Measurements from ENCODE around the gene TMEM79. TPM values are rescaled to one million over a fixed set of nuclear protein-coding genes. Genes with fewer than 3 reads are reported as not detected.

The TMEM79 gene
- total RNA-seq, 2 donors from 2014 or later, result 0.56 to 5.0 TPM

GRCh38 chr1:156246781-156247459 is 37.2 kb upstream of the TMEM79 start:
- H3K36me3 ChIP-seq, result peaks cover 23% of the 10 kb centered on the region
- no peaks in the 10 kb centered on the region for H3K27me3 ChIP-seq (replicated peaks; ENCODE audit: insufficient read depth)
- no peak for TF ChIP-seq CTCF (IDR thresholded peaks at IDR 0.05)
- no peak overlapping the region for H3K27ac ChIP-seq
- no peak overlapping the region for H3K4me3 ChIP-seq
- H3K9me3 ChIP-seq, result no peaks in the 10 kb centered on the region
- peaks cover 0 to 28% of the 10 kb centered on the region in 2 donors for H3K4me1 ChIP-seq (ENCODE audit: control insufficient read depth in 1 of 2, low read depth in 2 of 2)
- DNase-seq (ENCODE audit: low spot score), result no peak
- ATAC-seq (ENCODE audit: insufficient number of reproducible peaks, low FRiP score, low read depth), result no peak

- Histone ChIP-seq H3K4me3 (no peak within 1 kb of the TSS), H3K4me1 (ENCODE audit: control insufficient read depth in 1 of 2, low read depth in 2 of 2) (peaks cover 0 to 28% of the 10 kb centered on the region in 2 donors), H3K9me3 (no peaks in the 10 kb centered on the region), H3K27ac (no peak within 1 kb of the TSS), H3K27me3 (replicated peaks; ENCODE audit: insufficient read depth) (no peaks in the 10 kb centered on the region), H3K36me3 (peaks cover 31% of the 10 kb centered on the region)
- no peak for DNase-seq (ENCODE audit: low spot score)
- TF ChIP-seq CTCF (IDR thresholded peaks at IDR 0.05), result no peak
- ATAC-seq (ENCODE audit: insufficient number of reproducible peaks, low FRiP score, low read depth), result no peak
These were observed 36.4 kb upstream of the TMEM79 start, which contains the start of gene PAQR6 for GRCh38 chr1:156247460-156248322. Gene PAQR6, minus strand, starts transcription at chr1:156248056. Its CDS starts 1,325 bp downstream, at chr1:156246731.

- Histone ChIP-seq H3K27me3 (replicated peaks; ENCODE audit: insufficient read depth) (no peaks in the 10 kb centered on the region), H3K4me1 (ENCODE audit: control insufficient read depth in 1 of 2, low read depth in 2 of 2) (peaks cover 0 to 28% of the 10 kb centered on the region in 2 donors), H3K9me3 (no peaks in the 10 kb centered on the region), H3K27ac (no peak overlapping the region), H3K36me3 (peaks cover 37% of the 10 kb centered on the region), H3K4me3 (no peak overlapping the region)
- no peak for DNase-seq (ENCODE audit: low spot score)
- no peak for TF ChIP-seq CTCF (IDR thresholded peaks at IDR 0.05)
- ATAC-seq (ENCODE audit: insufficient number of reproducible peaks, low FRiP score, low read depth), result no peak
These were observed 35.8 kb upstream of the TMEM79 start for GRCh38 chr1:156248323-156248683.

- no peaks in the 10 kb centered on the region for H3K27me3 ChIP-seq (replicated peaks; ENCODE audit: insufficient read depth)
- no peaks in the 10 kb centered on the region for H3K9me3 ChIP-seq
- no peak for DNase-seq (ENCODE audit: low spot score)
- ATAC-seq (ENCODE audit: insufficient number of reproducible peaks, low FRiP score, low read depth), result no peak
- H3K4me1 ChIP-seq (ENCODE audit: control insufficient read depth in 1 of 2, low read depth in 2 of 2), result peaks cover 0 to 28% of the 10 kb centered on the region in 2 donors
- peaks cover 49% of the 10 kb centered on the region for H3K36me3 ChIP-seq
- no peak for TF ChIP-seq CTCF (IDR thresholded peaks at IDR 0.05)
- no peak overlapping the region for H3K27ac ChIP-seq
- H3K4me3 ChIP-seq, result no peak overlapping the region
These were observed 34.5 kb upstream of the TMEM79 start for GRCh38 chr1:156249593-156249992.

GRCh38 chr1:156251527-156251926 is 32.6 kb upstream of the TMEM79 start:
- H3K27me3 ChIP-seq (replicated peaks; ENCODE audit: insufficient read depth), result no peaks in the 10 kb centered on the region
- no peak for ATAC-seq (ENCODE audit: insufficient number of reproducible peaks, low FRiP score, low read depth)
- H3K27ac ChIP-seq, result no peak overlapping the region
- no peak overlapping the region for H3K4me3 ChIP-seq
- H3K4me1 ChIP-seq (ENCODE audit: control insufficient read depth in 1 of 2, low read depth in 2 of 2), result peaks cover 0 to 16% of the 10 kb centered on the region in 2 donors
- H3K36me3 ChIP-seq, result peaks cover 50% of the 10 kb centered on the region
- TF ChIP-seq CTCF (IDR thresholded peaks at IDR 0.05), result no peak
- no peaks in the 10 kb centered on the region for H3K9me3 ChIP-seq
- no peak for DNase-seq (ENCODE audit: low spot score)
